ENCODE measurements around the gene ATXN1. TPM values are rescaled to one million over a fixed set of nuclear protein-coding genes. Genes with fewer than 3 reads are reported as not detected.

Gene ATXN1
- total and polyA plus RNA-seq, 2 of the 8 experiments (the other 6 are each of a cell fraction or from before 2014, with no cell fraction given) = 1.6 to 4.0 TPM

DNA sequence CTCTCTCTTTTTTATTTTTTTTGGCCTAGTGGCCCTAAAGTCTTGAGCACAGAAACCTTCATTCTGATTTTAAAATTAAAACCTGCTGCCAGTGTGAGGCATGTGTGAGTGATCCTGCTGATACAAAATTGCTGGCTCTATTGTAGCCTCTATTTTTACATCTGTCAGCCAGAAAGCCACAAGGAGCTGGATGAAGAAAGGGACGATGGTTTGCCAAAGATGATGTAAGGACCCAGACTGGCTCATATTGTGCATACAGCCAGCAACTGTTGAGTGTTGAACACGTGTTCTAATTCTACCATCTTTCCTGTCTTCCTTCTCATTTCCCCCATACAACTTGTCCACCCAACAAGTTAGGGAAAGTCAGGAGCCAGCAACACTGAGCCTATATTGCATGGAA is 40.8 kb upstream of the ATXN1 start (continued):
- TF ChIP-seq, protein P1, sequence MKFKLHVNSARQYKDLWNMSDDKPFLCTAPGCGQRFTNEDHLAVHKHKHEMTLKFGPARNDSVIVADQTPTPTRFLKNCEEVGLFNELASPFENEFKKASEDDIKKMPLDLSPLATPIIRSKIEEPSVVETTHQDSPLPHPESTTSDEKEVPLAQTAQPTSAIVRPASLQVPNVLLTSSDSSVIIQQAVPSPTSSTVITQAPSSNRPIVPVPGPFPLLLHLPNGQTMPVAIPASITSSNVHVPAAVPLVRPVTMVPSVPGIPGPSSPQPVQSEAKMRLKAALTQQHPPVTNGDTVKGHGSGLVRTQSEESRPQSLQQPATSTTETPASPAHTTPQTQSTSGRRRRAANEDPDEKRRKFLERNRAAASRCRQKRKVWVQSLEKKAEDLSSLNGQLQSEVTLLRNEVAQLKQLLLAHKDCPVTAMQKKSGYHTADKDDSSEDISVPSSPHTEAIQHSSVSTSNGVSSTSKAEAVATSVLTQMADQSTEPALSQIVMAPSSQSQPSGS (IDR thresholded peaks at IDR 0.05; ENCODE audit: low read length) = no peak
